Measurements from ENCODE around the gene LCMT1. TPM values are rescaled to one million over a fixed set of nuclear protein-coding genes. Genes with fewer than 3 reads are reported as not detected.

Gene LCMT1
- total and polyA plus RNA-seq, 2 donors (not counting 1 experiment from before 2014, with no cell fraction given) = 40.8 to 45.8 TPM

DNA sequence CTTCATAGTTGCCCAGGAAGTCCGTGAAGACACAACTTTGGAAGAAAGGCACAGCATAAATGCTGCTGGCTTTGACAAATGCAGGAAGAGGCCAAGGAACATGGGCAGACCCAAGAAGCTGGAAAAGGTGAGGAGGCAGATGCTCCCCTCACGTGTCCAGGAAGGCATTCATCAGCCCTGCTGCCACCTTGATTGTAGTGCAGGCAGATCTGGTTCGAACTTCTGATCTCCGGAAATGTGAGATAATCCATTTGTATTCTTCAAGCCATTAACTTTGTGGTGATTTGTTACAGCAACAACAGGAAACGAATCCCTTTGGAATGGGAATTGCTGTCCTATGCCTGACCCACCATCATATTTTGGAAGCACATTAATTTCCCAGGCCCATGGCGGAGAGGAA is 28.5 kb upstream of the LCMT1 start:
- no peak for TF ChIP-seq EZH2 (IDR thresholded peaks at IDR 0.05; ENCODE audit: low read length, missing control alignments)
- TF ChIP-seq, protein P1, sequence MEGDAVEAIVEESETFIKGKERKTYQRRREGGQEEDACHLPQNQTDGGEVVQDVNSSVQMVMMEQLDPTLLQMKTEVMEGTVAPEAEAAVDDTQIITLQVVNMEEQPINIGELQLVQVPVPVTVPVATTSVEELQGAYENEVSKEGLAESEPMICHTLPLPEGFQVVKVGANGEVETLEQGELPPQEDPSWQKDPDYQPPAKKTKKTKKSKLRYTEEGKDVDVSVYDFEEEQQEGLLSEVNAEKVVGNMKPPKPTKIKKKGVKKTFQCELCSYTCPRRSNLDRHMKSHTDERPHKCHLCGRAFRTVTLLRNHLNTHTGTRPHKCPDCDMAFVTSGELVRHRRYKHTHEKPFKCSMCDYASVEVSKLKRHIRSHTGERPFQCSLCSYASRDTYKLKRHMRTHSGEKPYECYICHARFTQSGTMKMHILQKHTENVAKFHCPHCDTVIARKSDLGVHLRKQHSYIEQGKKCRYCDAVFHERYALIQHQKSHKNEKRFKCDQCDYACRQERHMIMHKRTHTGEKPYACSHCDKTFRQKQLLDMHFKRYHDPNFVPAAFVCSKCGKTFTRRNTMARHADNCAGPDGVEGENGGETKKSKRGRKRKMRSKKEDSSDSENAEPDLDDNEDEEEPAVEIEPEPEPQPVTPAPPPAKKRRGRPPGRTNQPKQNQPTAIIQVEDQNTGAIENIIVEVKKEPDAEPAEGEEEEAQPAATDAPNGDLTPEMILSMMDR (conservative IDR thresholded peaks at IDR 0.05 in 1 of 2, IDR thresholded peaks at IDR 0.05 in 1 of 2; ENCODE audit: low read depth in 1 of 2, low read length in 2 of 2) = no peak
- no peak overlapping the region for H3K4me3 ChIP-seq (replicated peaks in 1 of 4; ENCODE audit: control extremely low read depth in 1 of 4, insufficient read depth in 1 of 4, low read depth in 3 of 4, low read length in 4 of 4)
- no peak overlapping the region for H3K27ac ChIP-seq (ENCODE audit: insufficient read depth, low read length)
- H3K27me3 ChIP-seq (ENCODE audit: control insufficient read depth, insufficient read depth, low read length) = no peaks in the 10 kb centered on the region
- H3K9me3 ChIP-seq (ENCODE audit: control insufficient read depth, insufficient read depth, low read depth, low read length) = no peaks in the 10 kb centered on the region
- no peaks in the 10 kb centered on the region for H4K20me1 ChIP-seq (ENCODE audit: control insufficient read depth, extremely low read depth, insufficient read depth, low read length)
- no peak overlapping the region for H3K4me2 ChIP-seq (ENCODE audit: extremely low read depth, insufficient read depth, low read length)
- H3K9ac ChIP-seq (ENCODE audit: insufficient read depth, low read length) = no peak overlapping the region
- no peak overlapping the region for H2AFZ ChIP-seq (ENCODE audit: low read length)
- H3K36me3 ChIP-seq (ENCODE audit: control insufficient read depth, insufficient read depth, low read length) = no peaks in the 10 kb centered on the region
- no peaks in the 10 kb centered on the region for H3K4me1 ChIP-seq (ENCODE audit: control insufficient read depth, extremely low read depth, insufficient read depth, low read length)
- H3K79me2 ChIP-seq (ENCODE audit: control insufficient read depth, insufficient read depth, low read length) = no peaks in the 10 kb centered on the region
- no peak for DNase-seq (ENCODE audit: low read depth in 2 of 2)

DNA sequence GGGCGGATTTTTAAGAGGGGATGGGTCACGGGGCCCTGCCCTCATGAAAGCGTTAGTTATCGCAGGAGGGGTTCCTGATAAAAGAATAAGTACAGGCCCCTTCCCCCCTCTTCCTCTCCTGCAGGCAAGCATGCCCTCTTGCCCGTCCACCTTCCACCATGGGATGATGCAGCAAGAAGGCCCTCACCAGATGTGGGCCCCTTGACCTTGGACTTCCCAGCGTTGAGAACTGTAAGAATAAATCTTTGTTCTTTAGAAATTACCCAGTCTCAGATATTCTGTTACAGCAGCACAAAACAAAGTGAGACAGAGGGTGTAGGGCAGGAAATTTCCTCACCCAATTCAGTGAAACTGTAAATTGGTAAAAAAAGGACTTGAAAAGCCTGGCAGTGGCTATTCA is 27.8 kb upstream of the LCMT1 start:
- Histone ChIP-seq H3K27me3 (ENCODE audit: control insufficient read depth, insufficient read depth, low read length) (no peaks in the 10 kb centered on the region), H3K36me3 (ENCODE audit: control insufficient read depth, insufficient read depth, low read length) (no peaks in the 10 kb centered on the region), H4K20me1 (ENCODE audit: control insufficient read depth, extremely low read depth, insufficient read depth, low read length) (no peaks in the 10 kb centered on the region), H3K79me2 (ENCODE audit: control insufficient read depth, insufficient read depth, low read length) (no peaks in the 10 kb centered on the region), H3K9ac (ENCODE audit: insufficient read depth, low read length) (no peak overlapping the region), H3K4me1 (ENCODE audit: control insufficient read depth, extremely low read depth, insufficient read depth, low read length) (no peaks in the 10 kb centered on the region), H3K9me3 (ENCODE audit: control insufficient read depth, insufficient read depth, low read depth, low read length) (no peaks in the 10 kb centered on the region), H2AFZ (ENCODE audit: low read length) (no peak overlapping the region), H3K4me3 (replicated peaks in 1 of 4; ENCODE audit: control extremely low read depth in 1 of 4, insufficient read depth in 1 of 4, low read depth in 3 of 4, low read length in 4 of 4) (no peak overlapping the region), H3K4me2 (ENCODE audit: extremely low read depth, insufficient read depth, low read length) (no peak overlapping the region), H3K27ac (ENCODE audit: insufficient read depth, low read length) (no peak overlapping the region)
- no peak for TF ChIP-seq EZH2 (IDR thresholded peaks at IDR 0.05; ENCODE audit: low read length, missing control alignments)
- TF ChIP-seq, protein P1 (conservative IDR thresholded peaks at IDR 0.05 in 1 of 2, IDR thresholded peaks at IDR 0.05 in 1 of 2; ENCODE audit: low read depth in 1 of 2, low read length in 2 of 2) = no peak
- no peak for DNase-seq (ENCODE audit: low read depth in 2 of 2)

DNA sequence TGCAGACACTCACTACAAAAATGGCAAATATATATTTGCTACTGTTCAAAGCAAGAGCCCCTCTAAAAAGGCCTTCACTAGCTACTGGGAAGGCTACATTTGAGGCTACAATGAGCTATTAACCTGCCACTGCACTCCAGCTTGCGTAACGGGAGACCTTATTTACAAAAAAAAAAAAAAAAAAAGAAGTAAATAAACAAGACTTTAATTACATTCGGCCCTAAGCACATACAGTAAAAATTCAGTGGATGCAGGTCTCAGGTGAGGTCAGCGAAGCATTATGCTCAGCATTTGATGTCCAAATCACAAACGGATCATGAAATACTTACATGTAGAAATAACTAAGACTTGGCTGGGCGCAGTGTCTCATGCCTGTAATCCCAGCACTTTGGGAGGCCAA is 26.7 kb upstream of the LCMT1 start:
- no peak overlapping the region for H2AFZ ChIP-seq (ENCODE audit: low read length)
- H3K4me1 ChIP-seq (ENCODE audit: control insufficient read depth, extremely low read depth, insufficient read depth, low read length) = no peaks in the 10 kb centered on the region
- no peaks in the 10 kb centered on the region for H3K27me3 ChIP-seq (ENCODE audit: control insufficient read depth, insufficient read depth, low read length)
- H3K4me3 ChIP-seq (replicated peaks in 1 of 4; ENCODE audit: control extremely low read depth in 1 of 4, insufficient read depth in 1 of 4, low read depth in 3 of 4, low read length in 4 of 4) = no peak overlapping the region
- TF ChIP-seq, protein P1 (conservative IDR thresholded peaks at IDR 0.05 in 1 of 2, IDR thresholded peaks at IDR 0.05 in 1 of 2; ENCODE audit: low read depth in 1 of 2, low read length in 2 of 2) = no peak
- TF ChIP-seq EZH2 (IDR thresholded peaks at IDR 0.05; ENCODE audit: low read length, missing control alignments) = no peak
- H3K36me3 ChIP-seq (ENCODE audit: control insufficient read depth, insufficient read depth, low read length) = no peaks in the 10 kb centered on the region
- H3K79me2 ChIP-seq (ENCODE audit: control insufficient read depth, insufficient read depth, low read length) = no peaks in the 10 kb centered on the region
- no peak overlapping the region for H3K27ac ChIP-seq (ENCODE audit: insufficient read depth, low read length)
- H4K20me1 ChIP-seq (ENCODE audit: control insufficient read depth, extremely low read depth, insufficient read depth, low read length) = no peaks in the 10 kb centered on the region
- H3K4me2 ChIP-seq (ENCODE audit: extremely low read depth, insufficient read depth, low read length) = no peak overlapping the region
- H3K9ac ChIP-seq (ENCODE audit: insufficient read depth, low read length) = no peak overlapping the region
- DNase-seq (ENCODE audit: low read depth in 2 of 2) = no peak
- no peaks in the 10 kb centered on the region for H3K9me3 ChIP-seq (ENCODE audit: control insufficient read depth, insufficient read depth, low read depth, low read length)
